ENCODE data around the gene SHC3.

Gene SHC3

GRCh38 chr9:89015336-89015735 lies 163.3 kb downstream of the SHC3 start:
- DNase-seq: no peak

- DNase-seq: no peak
These were observed 164.5 kb downstream of the SHC3 start for GRCh38 chr9:89014153-89014552.

GRCh38 chr9:89013660-89014059 lies 165.0 kb downstream of the SHC3 start:
- no peak for DNase-seq

- DNase-seq: no peak
These were observed 166.2 kb downstream of the SHC3 start for GRCh38 chr9:89012294-89013042.

GRCh38 chr9:89011683-89012082 lies 166.9 kb downstream of the SHC3 start:
- DNase-seq: no peak

GRCh38 chr9:89010526-89011111 lies 168.0 kb downstream of the SHC3 start:
- no peak for DNase-seq

- no peak for DNase-seq
These were observed 168.6 kb downstream of the SHC3 start for GRCh38 chr9:89010056-89010455.

- DNase-seq: no peak
These were observed 169.1 kb downstream of the SHC3 start for GRCh38 chr9:89009546-89009840.

- DNase-seq: no peak
These were observed 169.7 kb downstream of the SHC3 start for GRCh38 chr9:89008744-89009545.

- DNase-seq: no peak
These were observed 170.4 kb downstream of the SHC3 start for GRCh38 chr9:89008055-89008743.

GRCh38 chr9:89006996-89007967 lies 171.3 kb downstream of the SHC3 start:
- no peak for DNase-seq

GRCh38 chr9:89006267-89006666 lies 172.4 kb downstream of the SHC3 start:
- DNase-seq: no peak

GRCh38 chr9:89005323-89005722 lies 173.3 kb downstream of the SHC3 start:
- DNase-seq: no peak

- DNase-seq: no peak
These were observed 175.6 kb downstream of the SHC3 start for GRCh38 chr9:89002987-89003386.

- DNase-seq: no peak
These were observed 176.6 kb downstream of the SHC3 start for GRCh38 chr9:89001917-89002540.

GRCh38 chr9:89000973-89001916 lies 177.4 kb downstream of the SHC3 start:
- peak; percentile 44 for DNase-seq

- no peak for DNase-seq
These were observed 178.2 kb downstream of the SHC3 start for GRCh38 chr9:89000371-89000781.

- DNase-seq: no peak
These were observed 179.7 kb downstream of the SHC3 start for GRCh38 chr9:88998911-88999310.

GRCh38 chr9:88998503-88998902 lies 180.1 kb downstream of the SHC3 start:
- DNase-seq: no peak

GRCh38 chr9:88997646-88998045 lies 181.0 kb downstream of the SHC3 start:
- no peak for DNase-seq

GRCh38 chr9:88996921-88997235 lies 181.7 kb downstream of the SHC3 start:
- DNase-seq: no peak
